ENCODE results near the gene OXSR1. TPM values are rescaled to one million over a fixed set of nuclear protein-coding genes. Genes with fewer than 3 reads are reported as not detected.
A peak's percentile ranks its signal among the peaks of the same experiment; 100 is the strongest.

OXSR1 gene
- total RNA-seq, 6 experiments from 2014 or later: 12.0 to 20.3 (median 15.2) TPM

DNA sequence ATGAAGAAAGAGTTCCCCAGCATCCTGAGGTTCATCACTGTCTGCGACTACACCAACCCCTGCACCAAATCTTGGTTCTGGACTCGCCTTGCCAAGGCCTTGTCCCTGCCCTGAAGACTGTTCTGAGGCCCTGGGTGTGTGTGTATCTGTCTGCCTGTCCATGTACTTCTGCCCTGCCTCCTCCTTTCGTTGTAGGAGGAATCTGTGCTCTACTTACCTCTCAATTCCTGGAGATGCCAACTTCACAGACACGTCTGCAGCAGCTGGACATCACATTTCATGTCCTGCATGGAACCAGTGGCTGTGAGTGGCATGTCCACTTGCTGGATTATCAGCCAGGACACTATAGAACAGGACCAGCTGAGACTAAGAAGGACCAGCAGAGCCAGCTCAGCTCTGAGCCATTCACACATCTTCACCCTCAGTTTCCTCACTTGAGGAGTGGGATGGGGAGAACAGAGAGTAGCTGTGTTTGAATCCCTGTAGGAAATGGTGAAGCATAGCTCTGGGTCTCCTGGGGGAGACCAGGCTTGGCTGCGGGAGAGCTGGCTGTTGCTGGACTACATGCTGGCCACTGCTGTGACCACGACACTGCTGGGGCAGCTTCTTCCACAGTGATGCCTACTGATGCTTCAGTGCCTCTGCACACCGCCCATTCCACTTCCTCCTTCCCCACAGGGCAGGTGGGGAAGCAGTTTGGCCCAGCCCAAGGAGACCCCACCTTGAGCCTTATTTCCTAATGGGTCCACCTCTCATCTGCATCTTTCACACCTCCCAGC lies 24.0 kb upstream of the OXSR1 start:
- 100% methylated on average over 2 of the region's 7 CpGs for WGBS (ENCODE audit: insufficient coverage, low coverage, low lambda C conversion rate, missing lambda C conversion rate)
- TF ChIP-seq POLR2A (IDR thresholded peaks at IDR 0.05): no peak
- TF ChIP-seq, protein P1, sequence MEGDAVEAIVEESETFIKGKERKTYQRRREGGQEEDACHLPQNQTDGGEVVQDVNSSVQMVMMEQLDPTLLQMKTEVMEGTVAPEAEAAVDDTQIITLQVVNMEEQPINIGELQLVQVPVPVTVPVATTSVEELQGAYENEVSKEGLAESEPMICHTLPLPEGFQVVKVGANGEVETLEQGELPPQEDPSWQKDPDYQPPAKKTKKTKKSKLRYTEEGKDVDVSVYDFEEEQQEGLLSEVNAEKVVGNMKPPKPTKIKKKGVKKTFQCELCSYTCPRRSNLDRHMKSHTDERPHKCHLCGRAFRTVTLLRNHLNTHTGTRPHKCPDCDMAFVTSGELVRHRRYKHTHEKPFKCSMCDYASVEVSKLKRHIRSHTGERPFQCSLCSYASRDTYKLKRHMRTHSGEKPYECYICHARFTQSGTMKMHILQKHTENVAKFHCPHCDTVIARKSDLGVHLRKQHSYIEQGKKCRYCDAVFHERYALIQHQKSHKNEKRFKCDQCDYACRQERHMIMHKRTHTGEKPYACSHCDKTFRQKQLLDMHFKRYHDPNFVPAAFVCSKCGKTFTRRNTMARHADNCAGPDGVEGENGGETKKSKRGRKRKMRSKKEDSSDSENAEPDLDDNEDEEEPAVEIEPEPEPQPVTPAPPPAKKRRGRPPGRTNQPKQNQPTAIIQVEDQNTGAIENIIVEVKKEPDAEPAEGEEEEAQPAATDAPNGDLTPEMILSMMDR (IDR thresholded peaks at IDR 0.05): no peak
- Histone ChIP-seq H3K27ac (no peak overlapping the region), H3K4me1 (peaks cover 0 to 16% (median 4%) of the 10 kb centered on the region in 4 donors), H3K36me3 (peaks cover 0 to 20% (median 5%) of the 10 kb centered on the region in 4 donors), H3K9me3 (no peaks in the 10 kb centered on the region), H3K4me3 (no peak overlapping the region), H3K27me3 (no peaks in the 10 kb centered on the region)
- no peak for ATAC-seq
- DNase-seq: peak; percentile 10 to 49 (median 37)
- intact Hi-C loops (cut with DNase I): no loop called here

DNA sequence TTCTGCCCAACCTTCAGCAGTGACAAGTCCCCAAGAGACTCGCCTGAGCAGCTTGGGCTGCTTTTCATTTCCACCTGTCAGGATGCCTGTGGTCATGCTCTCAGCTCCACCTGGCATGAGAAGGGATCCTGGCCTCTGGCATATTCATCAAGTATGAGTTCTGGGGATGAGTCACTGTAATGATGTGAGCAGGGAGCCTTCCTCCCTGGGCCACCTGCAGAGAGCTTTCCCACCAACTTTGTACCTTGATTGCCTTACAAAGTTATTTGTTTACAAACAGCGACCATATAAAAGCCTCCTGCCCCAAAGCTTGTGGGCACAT lies 23.4 kb upstream of the OXSR1 start:
- Histone ChIP-seq H3K27me3 (no peaks in the 10 kb centered on the region), H3K27ac (no peak overlapping the region), H3K9me3 (no peaks in the 10 kb centered on the region), H3K4me3 (no peak overlapping the region), H3K36me3 (peaks cover 0 to 20% (median 5%) of the 10 kb centered on the region in 4 donors), H3K4me1 (peaks cover 0 to 16% (median 4%) of the 10 kb centered on the region in 4 donors)
- intact Hi-C loops (cut with DNase I): no loop called here
- TF ChIP-seq, protein P1 (IDR thresholded peaks at IDR 0.05): no peak
- TF ChIP-seq POLR2A (IDR thresholded peaks at IDR 0.05): no peak
- 100% methylated on average over 1 of the region's 2 CpGs for WGBS (ENCODE audit: insufficient coverage, low coverage, low lambda C conversion rate, missing lambda C conversion rate)
- ATAC-seq (no peak), DNase-seq (no peak)

GRCh38 chr3:38142959-38143358 lies 22.4 kb upstream of the OXSR1 start:
- intact Hi-C loops (cut with DNase I): no loop called here
- Histone ChIP-seq H3K36me3 (peaks cover 0 to 20% (median 5%) of the 10 kb centered on the region in 4 donors), H3K27ac (no peak overlapping the region), H3K27me3 (no peaks in the 10 kb centered on the region), H3K4me1 (peaks cover 0 to 11% (median 4%) of the 10 kb centered on the region in 4 donors), H3K4me3 (no peak overlapping the region), H3K9me3 (no peaks in the 10 kb centered on the region)
- ATAC-seq (no peak), DNase-seq (peak in 1 of 3 donors; percentile 4)
- no peak for TF ChIP-seq POLR2A (IDR thresholded peaks at IDR 0.05)
- TF ChIP-seq, protein P1 (IDR thresholded peaks at IDR 0.05): no peak
- WGBS (ENCODE audit: insufficient coverage, low coverage, low lambda C conversion rate, missing lambda C conversion rate): no CpG with 5 or more reads among the region's 1 CpG

GRCh38 chr3:38143511-38143910 lies 21.8 kb upstream of the OXSR1 start:
- Histone ChIP-seq H3K4me1 (peaks cover 0 to 8% (median 4%) of the 10 kb centered on the region in 4 donors), H3K27me3 (no peaks in the 10 kb centered on the region), H3K27ac (no peak overlapping the region), H3K4me3 (no peak overlapping the region), H3K36me3 (peaks cover 0 to 20% (median 5%) of the 10 kb centered on the region in 4 donors), H3K9me3 (no peaks in the 10 kb centered on the region)
- intact Hi-C loops (cut with DNase I): no loop called here
- no CpG with 5 or more reads among the region's 3 CpGs for WGBS (ENCODE audit: insufficient coverage, low coverage, low lambda C conversion rate, missing lambda C conversion rate)
- TF ChIP-seq, protein P1 (IDR thresholded peaks at IDR 0.05): no peak
- TF ChIP-seq POLR2A (IDR thresholded peaks at IDR 0.05): no peak
- ATAC-seq (no peak), DNase-seq (peak in 1 of 3 donors; percentile 7)
